ENCODE measurements around the gene TXNRD2. TPM values are rescaled to one million over a fixed set of nuclear protein-coding genes. Genes with fewer than 3 reads are reported as not detected.

Gene TXNRD2
- total and polyA plus RNA-seq, 2 donors (not counting 1 experiment from before 2014, with no cell fraction given): 24.8 to 36.2 TPM

DNA sequence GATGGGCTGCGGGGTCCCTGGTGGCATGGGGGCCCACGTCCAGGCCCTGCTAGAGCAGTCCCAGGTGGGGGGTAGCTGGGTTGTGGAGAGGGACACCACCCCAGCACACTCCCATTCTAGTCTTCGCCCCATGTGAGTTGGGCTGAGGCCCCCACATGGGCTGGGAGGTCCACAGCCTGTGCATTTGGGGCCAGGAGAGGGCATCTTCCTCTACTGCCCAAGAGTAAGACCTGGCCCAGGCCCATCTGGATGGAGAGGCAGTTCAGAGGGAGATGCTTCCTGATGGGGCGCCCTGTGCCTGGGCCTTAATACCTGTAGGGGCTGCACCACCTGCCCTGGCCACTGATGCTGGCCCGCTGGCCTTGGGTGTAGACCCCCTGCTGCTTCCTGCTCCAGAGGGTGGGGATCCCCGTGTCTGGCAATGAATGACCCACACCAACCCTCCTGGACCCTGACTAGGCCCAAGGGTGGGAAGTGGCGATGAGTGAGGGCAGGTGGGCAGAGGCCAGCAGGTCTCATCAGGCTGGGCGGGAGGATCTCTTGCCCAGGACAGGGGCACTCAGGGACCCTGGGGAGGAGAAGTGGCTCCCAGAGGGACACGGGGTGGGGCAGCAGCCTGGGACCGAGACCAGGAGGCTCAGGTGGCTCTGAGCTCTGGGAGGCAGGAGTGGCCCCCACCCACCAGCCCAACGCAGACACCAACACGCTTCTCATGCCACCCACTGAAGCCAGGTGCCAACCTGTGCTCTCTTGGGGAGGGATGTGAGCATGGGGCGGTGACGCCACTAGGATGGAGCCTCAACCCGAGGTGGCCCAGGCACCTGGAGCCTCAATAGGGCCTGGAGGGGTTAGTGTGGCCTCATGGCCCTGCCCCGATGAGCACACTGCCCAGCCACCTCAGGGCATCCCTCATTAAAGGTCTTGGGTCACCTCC, 69.5 kb downstream of the TXNRD2 start:
- Histone ChIP-seq H3K79me2 (ENCODE audit: control insufficient read depth, insufficient read depth, low read length) (peaks cover 3% of the 10 kb centered on the region), H3K4me3 (ENCODE audit: control extremely low read depth in 1 of 5, extremely low read depth in 1 of 5, insufficient read depth in 1 of 5, low read depth in 2 of 5, low read length in 4 of 5) (no peak overlapping the region), H2AFZ (ENCODE audit: insufficient read depth, low read depth, low read length, poor library complexity, severe bottlenecking) (no peak overlapping the region), H3K27me3 (replicated peaks in 1 of 4; ENCODE audit: control extremely low read depth in 1 of 4, control insufficient read depth in 3 of 4, insufficient read depth in 4 of 4, low read length in 3 of 4) (no peaks in the 10 kb centered on the region), H3K4me1 (ENCODE audit: control insufficient read depth in 2 of 2, insufficient read depth in 2 of 2, low read length in 2 of 2) (no peaks in the 10 kb centered on the region), H3K9ac (ENCODE audit: low read length) (no peak overlapping the region), H4K20me1 (ENCODE audit: control insufficient read depth, insufficient read depth, low read length, poor library complexity, severe bottlenecking) (no peaks in the 10 kb centered on the region), H3K9me3 (ENCODE audit: control extremely low read depth in 1 of 3, control insufficient read depth in 2 of 3, insufficient read depth in 1 of 3, low read length in 2 of 3) (no peaks in the 10 kb centered on the region), H3K4me2 (replicated peaks; ENCODE audit: low read depth, low read length, poor library complexity, severe bottlenecking) (no peak overlapping the region), H3K27ac (ENCODE audit: low read length in 2 of 2) (no peak overlapping the region), H3K36me3 (replicated peaks in 1 of 2; ENCODE audit: control extremely low read depth in 1 of 2, control insufficient read depth in 1 of 2, extremely low read depth in 1 of 2, insufficient read depth in 2 of 2, low read length in 1 of 2) (no peaks in the 10 kb centered on the region)
- Mint-ChIP-seq H3K4me3 (no peak overlapping the region), H3K27me3 (no peaks in the 10 kb centered on the region), H3K4me1 (no peaks in the 10 kb centered on the region), H3K9me3 (ENCODE audit: insufficient read depth) (no peaks in the 10 kb centered on the region), H3K27ac (no peak overlapping the region)
- DNase-seq (no peak), ATAC-seq (ENCODE audit: low read depth) (no peak)
- TF ChIP-seq, protein P1, sequence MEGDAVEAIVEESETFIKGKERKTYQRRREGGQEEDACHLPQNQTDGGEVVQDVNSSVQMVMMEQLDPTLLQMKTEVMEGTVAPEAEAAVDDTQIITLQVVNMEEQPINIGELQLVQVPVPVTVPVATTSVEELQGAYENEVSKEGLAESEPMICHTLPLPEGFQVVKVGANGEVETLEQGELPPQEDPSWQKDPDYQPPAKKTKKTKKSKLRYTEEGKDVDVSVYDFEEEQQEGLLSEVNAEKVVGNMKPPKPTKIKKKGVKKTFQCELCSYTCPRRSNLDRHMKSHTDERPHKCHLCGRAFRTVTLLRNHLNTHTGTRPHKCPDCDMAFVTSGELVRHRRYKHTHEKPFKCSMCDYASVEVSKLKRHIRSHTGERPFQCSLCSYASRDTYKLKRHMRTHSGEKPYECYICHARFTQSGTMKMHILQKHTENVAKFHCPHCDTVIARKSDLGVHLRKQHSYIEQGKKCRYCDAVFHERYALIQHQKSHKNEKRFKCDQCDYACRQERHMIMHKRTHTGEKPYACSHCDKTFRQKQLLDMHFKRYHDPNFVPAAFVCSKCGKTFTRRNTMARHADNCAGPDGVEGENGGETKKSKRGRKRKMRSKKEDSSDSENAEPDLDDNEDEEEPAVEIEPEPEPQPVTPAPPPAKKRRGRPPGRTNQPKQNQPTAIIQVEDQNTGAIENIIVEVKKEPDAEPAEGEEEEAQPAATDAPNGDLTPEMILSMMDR (IDR thresholded peaks at IDR 0.05): no peak
- TF ChIP-seq EZH2 (IDR thresholded peaks at IDR 0.05; ENCODE audit: borderline replicate concordance, insufficient read depth, low read depth, low read length, poor library complexity, severe bottlenecking): no peak
- POLR2A ChIA-PET: no interaction called here
- intact Hi-C loops (cut with micrococcal nuclease): no loop called here
- WGBS (ENCODE audit: insufficient coverage): 94% methylated on average over 13 of the region's 16 CpGs
- CTCF ChIA-PET: no interaction called here
